Uterus (tissue), 4 donors: ENCODE measurements around the gene PTPRN2. TPM values are rescaled to one million over a fixed set of nuclear protein-coding genes. Genes with fewer than 3 reads are reported as not detected.

Source experiments
- DNase-seq, 2 donors: peaks; one replicate each; pipeline ENCODE4 v3.0.0-alpha.2; 2019 to 2020
- H3K27ac ChIP-seq, 2 donors: fragments of 200-600 bp; sonication (generic); 1 replicate in 1 of 2; 2 replicates in 1 of 2; pipeline ENCODE4 v1.5.1; 2016 to 2018
- H3K27me3 ChIP-seq, 2 donors: fragments of 200-600 bp; sonication (generic); one replicate each; pipeline ENCODE4 v1.5.1; 2018 to 2019; ENCODE audit warnings: control low read depth in 1 of 2
- H3K36me3 ChIP-seq, 2 donors: fragments of 200-600 bp; sonication (generic); one replicate each; pipeline ENCODE4 v1.5.1; 2019; ENCODE audit warnings: control low read depth in 1 of 2
- H3K4me1 ChIP-seq, 2 donors: fragments of 200-600 bp; sonication (generic); one replicate each; pipeline ENCODE4 v1.5.1; 2018 to 2019; ENCODE audit warnings: control low read depth in 1 of 2
- H3K4me3 ChIP-seq, 2 donors: fragments of 200-600 bp; sonication (generic); 1 replicate in 1 of 2; 2 replicates in 1 of 2; pipeline ENCODE4 v1.5.1; 2018 to 2019; ENCODE audit warnings: mild to moderate bottlenecking in 1 of 2
- H3K9me3 ChIP-seq, 2 donors: fragments of 200-600 bp; sonication (generic); one replicate each; pipeline ENCODE4 v1.5.1; 2019; ENCODE audit warnings: control low read depth in 1 of 2
- POLR2A ChIP-seq, 2 donors: fragments of 450-650 bp; IDR thresholded peaks; one replicate each; pipeline ENCODE4 v1.6.1; 2016; ENCODE audit warnings: antibody characterized with exemption in 2 of 2, mild to moderate bottlenecking in 1 of 2, moderate library complexity in 1 of 2
- intact Hi-C: fragments of 100-400 bp; cut with DNase I; formaldehyde crosslinking; loops from one replicate; pipeline ENCODE4 v1.15.1; 2023; ENCODE audit warnings: low total_unique reads
- total RNA-seq, 4 donors: library from RNA; depleted of rRNA in 3 of 4; stranded (reverse); fragments of >200 nt in 3 of 4; gene quantifications; one replicate each; pipeline versions ENCODE4 v1.1.0 to v1.2.4, GENCODE V29; 2014 to 2023
- TF ChIP-seq, protein P1 (sequence below), 4 experiments: fragments of 200-600 bp in 2 of 4; fragments of 450-650 bp in 2 of 4; sonication (generic) in 2 of 4; IDR thresholded peaks; one replicate each; pipeline ENCODE4 v1.5.1; 2016 to 2019; ENCODE audit warnings: antibody characterized with exemption in 4 of 4, mild to moderate bottlenecking in 2 of 4, moderate library complexity in 1 of 4
- donor health status: DM: yes; HTN: yes; CAD: no.

Gene PTPRN2
- total RNA-seq, 4 donors from 2014 or later, result 1.2 to 5.2 (median 2.3) TPM

DNA sequence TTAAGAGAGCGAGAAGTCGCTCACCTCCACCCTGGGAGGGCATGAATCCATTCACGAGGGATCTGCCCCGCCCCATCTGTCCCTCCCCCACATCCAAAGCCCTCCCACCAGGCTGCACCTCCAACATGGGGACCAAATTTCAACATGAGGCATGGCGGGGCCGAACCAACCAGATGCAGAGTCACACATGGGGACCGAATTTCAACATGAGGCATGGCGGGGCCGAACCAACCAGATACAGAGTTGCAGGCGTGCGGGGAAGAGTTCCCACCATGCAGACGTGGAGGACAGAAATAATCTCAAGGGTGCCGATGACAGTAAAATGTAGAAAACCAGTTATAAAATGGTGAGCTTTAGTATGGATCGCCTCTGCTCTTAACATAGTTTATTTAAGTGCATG lies 686.5 kb downstream of the PTPRN2 start:
- Histone ChIP-seq H3K9me3 (no peaks in the 10 kb centered on the region), H3K27ac (no peak overlapping the region), H3K36me3 (no peaks in the 10 kb centered on the region), H3K27me3 (no peaks in the 10 kb centered on the region), H3K4me3 (no peak overlapping the region), H3K4me1 (no peaks in the 10 kb centered on the region)
- TF ChIP-seq POLR2A (IDR thresholded peaks at IDR 0.05), result no peak
- TF ChIP-seq, protein P1, sequence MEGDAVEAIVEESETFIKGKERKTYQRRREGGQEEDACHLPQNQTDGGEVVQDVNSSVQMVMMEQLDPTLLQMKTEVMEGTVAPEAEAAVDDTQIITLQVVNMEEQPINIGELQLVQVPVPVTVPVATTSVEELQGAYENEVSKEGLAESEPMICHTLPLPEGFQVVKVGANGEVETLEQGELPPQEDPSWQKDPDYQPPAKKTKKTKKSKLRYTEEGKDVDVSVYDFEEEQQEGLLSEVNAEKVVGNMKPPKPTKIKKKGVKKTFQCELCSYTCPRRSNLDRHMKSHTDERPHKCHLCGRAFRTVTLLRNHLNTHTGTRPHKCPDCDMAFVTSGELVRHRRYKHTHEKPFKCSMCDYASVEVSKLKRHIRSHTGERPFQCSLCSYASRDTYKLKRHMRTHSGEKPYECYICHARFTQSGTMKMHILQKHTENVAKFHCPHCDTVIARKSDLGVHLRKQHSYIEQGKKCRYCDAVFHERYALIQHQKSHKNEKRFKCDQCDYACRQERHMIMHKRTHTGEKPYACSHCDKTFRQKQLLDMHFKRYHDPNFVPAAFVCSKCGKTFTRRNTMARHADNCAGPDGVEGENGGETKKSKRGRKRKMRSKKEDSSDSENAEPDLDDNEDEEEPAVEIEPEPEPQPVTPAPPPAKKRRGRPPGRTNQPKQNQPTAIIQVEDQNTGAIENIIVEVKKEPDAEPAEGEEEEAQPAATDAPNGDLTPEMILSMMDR (IDR thresholded peaks at IDR 0.05), result no peak
- intact Hi-C loops, result no loop called here
- no peak for DNase-seq

GRCh38 chr7:157900556-157900955 lies 687.1 kb downstream of the PTPRN2 start:
- Histone ChIP-seq H3K4me3 (no peak overlapping the region), H3K27ac (no peak overlapping the region), H3K4me1 (no peaks in the 10 kb centered on the region), H3K9me3 (no peaks in the 10 kb centered on the region), H3K27me3 (no peaks in the 10 kb centered on the region), H3K36me3 (no peaks in the 10 kb centered on the region)
- intact Hi-C loops, result no loop called here
- TF ChIP-seq POLR2A (IDR thresholded peaks at IDR 0.05), result no peak
- TF ChIP-seq, protein P1 (IDR thresholded peaks at IDR 0.05), result no peak
- no peak for DNase-seq

GRCh38 chr7:157900011-157900410 lies 687.6 kb downstream of the PTPRN2 start:
- no peak overlapping the region for H3K27ac ChIP-seq
- intact Hi-C loops, result no loop called here
- DNase-seq, result no peak
- no peaks in the 10 kb centered on the region for H3K27me3 ChIP-seq
- TF ChIP-seq POLR2A (IDR thresholded peaks at IDR 0.05), result no peak
- TF ChIP-seq, protein P1 (IDR thresholded peaks at IDR 0.05), result no peak
- H3K9me3 ChIP-seq, result no peaks in the 10 kb centered on the region
- no peaks in the 10 kb centered on the region for H3K4me1 ChIP-seq
- no peak overlapping the region for H3K4me3 ChIP-seq
- no peaks in the 10 kb centered on the region for H3K36me3 ChIP-seq

- Histone ChIP-seq H3K4me3 (no peak overlapping the region), H3K4me1 (no peaks in the 10 kb centered on the region), H3K27ac (no peak overlapping the region), H3K36me3 (no peaks in the 10 kb centered on the region), H3K27me3 (no peaks in the 10 kb centered on the region), H3K9me3 (no peaks in the 10 kb centered on the region)
- TF ChIP-seq, protein P1 (IDR thresholded peaks at IDR 0.05), result no peak
- TF ChIP-seq POLR2A (IDR thresholded peaks at IDR 0.05), result no peak
- no peak for DNase-seq
- intact Hi-C loops, result no loop called here
Observed at GRCh38 chr7:157898802-157899505, 688.7 kb downstream of the PTPRN2 start.

GRCh38 chr7:157898261-157898660 lies 689.4 kb downstream of the PTPRN2 start:
- intact Hi-C loops, result no loop called here
- no peaks in the 10 kb centered on the region for H3K36me3 ChIP-seq
- no peaks in the 10 kb centered on the region for H3K9me3 ChIP-seq
- H3K27me3 ChIP-seq, result no peaks in the 10 kb centered on the region
- H3K4me1 ChIP-seq, result no peaks in the 10 kb centered on the region
- no peak overlapping the region for H3K4me3 ChIP-seq
- no peak overlapping the region for H3K27ac ChIP-seq
- TF ChIP-seq POLR2A (IDR thresholded peaks at IDR 0.05), result no peak
- TF ChIP-seq, protein P1 (IDR thresholded peaks at IDR 0.05), result no peak
- no peak for DNase-seq
